Vein endothelial cell (primary cell): ENCODE data around the gene OIP5. TPM values are rescaled to one million over a fixed set of nuclear protein-coding genes. Genes with fewer than 3 reads are reported as not detected.

Source experiments
- total RNA-seq: library from RNA; depleted of rRNA; stranded (reverse); fragments of >200 nt; gene quantifications from 2 replicates; pipeline ENCODE4 v1.2.3, GENCODE V29; 2012

OIP5 gene
- total RNA-seq = 4.2 and 6.8 TPM in 2 replicates

DNA sequence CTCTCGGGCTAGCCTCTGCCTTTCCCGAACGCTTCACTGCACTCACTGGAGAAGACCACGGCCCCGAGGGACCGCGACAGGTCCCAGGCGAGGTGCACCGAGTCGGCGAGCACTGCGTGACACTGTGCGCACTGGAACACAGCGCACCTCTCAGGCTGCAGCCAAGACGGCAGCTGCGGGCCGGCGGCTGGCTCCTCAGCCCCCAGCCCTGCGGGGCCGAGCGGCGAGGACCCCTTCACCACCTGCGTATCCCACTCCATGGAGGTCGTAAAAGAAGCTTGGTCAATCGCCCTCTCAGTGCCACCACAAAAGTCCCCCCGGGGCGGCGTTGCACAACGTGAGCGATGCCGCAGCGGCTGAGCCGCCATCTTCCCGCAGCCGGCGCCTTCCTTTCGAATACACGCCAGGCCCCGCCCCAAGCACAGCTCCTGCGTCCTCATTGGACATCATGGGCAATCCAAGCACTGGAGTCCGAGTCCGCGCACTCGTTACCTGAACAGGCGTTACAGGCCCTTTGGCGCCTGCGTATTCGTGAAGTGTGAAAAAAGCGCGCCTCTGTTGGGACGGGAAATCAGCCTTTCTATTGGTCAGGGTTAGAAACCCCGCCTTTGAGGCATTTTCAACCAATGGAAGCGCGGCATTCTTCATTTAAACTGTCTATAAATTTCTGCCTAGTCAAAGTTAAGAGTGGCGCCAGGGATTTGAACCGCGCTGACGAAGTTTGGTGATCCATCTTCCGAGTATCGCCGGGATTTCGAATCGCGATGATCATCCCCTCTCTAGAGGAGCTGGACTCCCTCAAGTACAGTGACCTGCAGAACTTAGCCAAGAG, at the start of gene OIP5, which contains the start of gene NUSAP1:
Gene OIP5 (minus strand): TSS at position 398 of the 832 bp plus-strand sequence. CDS start 30 bp downstream, at position 368.
Gene NUSAP1 (plus strand): TSS at position 688 of the 832 bp plus-strand sequence. CDS start 77 bp downstream, at position 765.

Other genes starting within 250 kb of the OIP5 start
- 19.7 and 26.8 TPM in 2 replicates for gene INO80, start 216.3 kb downstream of the OIP5 start, total RNA-seq
- not detected in 2 replicates for gene EXD1, start 101.8 kb downstream of the OIP5 start, total RNA-seq
- 147 TPM in 2 replicates for gene CHP1, start 101.3 kb downstream of the OIP5 start, total RNA-seq
- gene NUSAP1, start 290 bp upstream of the OIP5 start, total RNA-seq = 34.6 and 69.7 TPM in 2 replicates
- gene NDUFAF1, start 69.9 kb upstream of the OIP5 start, total RNA-seq = 18.9 and 19.0 TPM in 2 replicates
- 26.1 and 32.5 TPM in 2 replicates for gene RTF1, start 84.5 kb upstream of the OIP5 start, total RNA-seq
- 0.65 and 1.6 TPM in 2 replicates for gene ITPKA, start 161.3 kb upstream of the OIP5 start, total RNA-seq
- gene LTK, start 181.2 kb upstream of the OIP5 start, total RNA-seq = 0.10 TPM in 1 of 2 replicates, not detected in the other
- 14.4 and 25.8 TPM in 2 replicates for gene RPAP1, start 211.7 kb upstream of the OIP5 start, total RNA-seq
- 7.8 and 9.3 TPM in 2 replicates for gene TYRO3, start 226.6 kb upstream of the OIP5 start, total RNA-seq